WTC11 (cell line): ENCODE data around the gene COL6A3. TPM values are rescaled to one million over a fixed set of nuclear protein-coding genes. Genes with fewer than 3 reads are reported as not detected.

ENCODE experiments used
- ATAC-seq: fragments of 200-7000 bp; cut with Tn5 transposase; 2 replicates; pipeline ENCODE4 v1.10.0; 2021; ENCODE audit warnings: mild to moderate bottlenecking, moderate library complexity
- CTCF ChIA-PET: fragments of 300-600 bp; sonication (Branson Sonifier 250); formaldehyde crosslinking; loops from one replicate; lab custom pipeline; 2021; ENCODE audit warnings: antibody characterized with exemption; lab: Charles Lee
- POLR2A ChIA-PET: fragments of 350-600 bp; sonication (Branson Sonifier 250); formaldehyde crosslinking; loops from one replicate; lab custom pipeline; 2021; ENCODE audit warnings: antibody characterized with exemption; lab: Charles Lee
- DNase-seq: peaks from one replicate; pipeline ENCODE4 v3.0.0; 2021; ENCODE audit warnings: low spot score
- H3K27ac Mint-ChIP-seq: 2 replicates; pipeline ENCODE4 v1.8.0; 2021; ENCODE audit warnings: mixed read lengths
- H3K27me3 Mint-ChIP-seq: 2 replicates; pipeline ENCODE4 v1.8.0; 2021; ENCODE audit warnings: low read depth, mild to moderate bottlenecking, moderate library complexity, mixed read lengths
- H3K36me3 Mint-ChIP-seq: 2 replicates; pipeline ENCODE4 v1.8.0; 2021; ENCODE audit warnings: mixed read lengths
- H3K4me1 Mint-ChIP-seq: 2 replicates; pipeline ENCODE4 v1.8.0; 2022; ENCODE audit warnings: mixed read lengths
- H3K4me3 Mint-ChIP-seq: 2 replicates; pipeline ENCODE4 v1.8.0; 2021; ENCODE audit warnings: mild to moderate bottlenecking, moderate library complexity, mixed read lengths
- H3K9me3 Mint-ChIP-seq: 2 replicates; pipeline ENCODE4 v1.8.0; 2021; ENCODE audit warnings: mixed read lengths
- ATF6 ChIP-seq: sonication (generic); formaldehyde crosslinking; IDR thresholded peaks from 2 replicates; pipeline ENCODE4 v1.8.1; 2023; ENCODE audit warnings: mild to moderate bottlenecking, missing genetic modification reagents
- FOXP1 ChIP-seq: sonication (generic); formaldehyde crosslinking; IDR thresholded peaks from 2 replicates; pipeline ENCODE4 v1.8.0; 2022; ENCODE audit warnings: missing genetic modification reagents, mild to moderate bottlenecking, moderate library complexity, borderline replicate concordance
- GABPB1 ChIP-seq: sonication (generic); formaldehyde crosslinking; IDR thresholded peaks from 2 replicates; pipeline ENCODE4 v1.8.1; 2023; ENCODE audit warnings: mild to moderate bottlenecking, missing genetic modification reagents
- IRF2 ChIP-seq: sonication (generic); formaldehyde crosslinking; IDR thresholded peaks from 2 replicates; pipeline ENCODE4 v1.8.0; 2022; ENCODE audit warnings: low read depth, missing genetic modification reagents, borderline replicate concordance
- KAT7 ChIP-seq: sonication (generic); formaldehyde crosslinking; IDR thresholded peaks from 2 replicates; pipeline ENCODE4 v1.8.1; 2023; ENCODE audit warnings: missing genetic modification reagents, mild to moderate bottlenecking, borderline replicate concordance
- NFATC4 ChIP-seq: fragments of 250-450 bp; sonication (Bioruptor Pico); IDR thresholded peaks from 2 replicates; pipeline ENCODE4 v1.9.0; 2021; ENCODE audit warnings: mild to moderate bottlenecking
- NFYB ChIP-seq: sonication (generic); formaldehyde crosslinking; conservative IDR thresholded peaks from 2 replicates; pipeline ENCODE4 v1.8.0; 2022; ENCODE audit warnings: low read depth, missing genetic modification reagents
- NR3C1 ChIP-seq: sonication (generic); formaldehyde crosslinking; conservative IDR thresholded peaks from 2 replicates; pipeline ENCODE4 v1.8.1; 2023; ENCODE audit warnings: low read depth, mild to moderate bottlenecking, missing genetic modification reagents
- OVOL2 ChIP-seq: fragments of 250-450 bp; sonication (Bioruptor Pico); IDR thresholded peaks from 2 replicates; pipeline ENCODE4 v1.9.0; 2021; ENCODE audit warnings: mild to moderate bottlenecking, borderline replicate concordance
- SMAD3 ChIP-seq: sonication (generic); formaldehyde crosslinking; IDR thresholded peaks from 2 replicates; pipeline ENCODE4 v1.8.0; 2022; ENCODE audit warnings: missing genetic modification reagents, mild to moderate bottlenecking, borderline replicate concordance
- SMAD4 ChIP-seq: sonication (generic); formaldehyde crosslinking; IDR thresholded peaks from 2 replicates; pipeline ENCODE4 v1.8.0; 2022; ENCODE audit warnings: mild to moderate bottlenecking, missing genetic modification reagents
- SP1 ChIP-seq: sonication (generic); formaldehyde crosslinking; conservative IDR thresholded peaks from 2 replicates; pipeline ENCODE4 v1.8.1; 2022; ENCODE audit warnings: missing genetic modification reagents
- TP53 ChIP-seq: sonication (generic); formaldehyde crosslinking; IDR thresholded peaks from 2 replicates; pipeline ENCODE4 v1.8.1; 2023; ENCODE audit warnings: mild to moderate bottlenecking, missing genetic modification reagents
- USF1 ChIP-seq: sonication (generic); formaldehyde crosslinking; IDR thresholded peaks from 2 replicates; pipeline ENCODE4 v1.8.0; 2022; ENCODE audit warnings: mild to moderate bottlenecking, missing genetic modification reagents
- ZNF121 ChIP-seq: sonication (generic); formaldehyde crosslinking; IDR thresholded peaks from 2 replicates; pipeline ENCODE4 v1.8.0; 2023; ENCODE audit warnings: missing genetic modification reagents
- ZNF219 ChIP-seq: sonication (generic); formaldehyde crosslinking; IDR thresholded peaks from 2 replicates; pipeline ENCODE4 v1.8.0; 2023; ENCODE audit warnings: missing genetic modification reagents, mild to moderate bottlenecking, borderline replicate concordance
- ZNF232 ChIP-seq: sonication (generic); formaldehyde crosslinking; IDR thresholded peaks from 2 replicates; pipeline ENCODE4 v1.8.0; 2022; ENCODE audit warnings: mild to moderate bottlenecking, missing genetic modification reagents
- ZNF512 ChIP-seq: sonication (generic); formaldehyde crosslinking; IDR thresholded peaks from 2 replicates; pipeline ENCODE4 v1.8.1; 2022; ENCODE audit warnings: missing genetic modification reagents, borderline replicate concordance
- total RNA-seq: library from RNA; stranded (reverse); gene quantifications from 3 replicates; pipeline ENCODE4 v1.2.3, GENCODE V29; 2021
- TF ChIP-seq, protein P1 (sequence below): sonication (generic); formaldehyde crosslinking; conservative IDR thresholded peaks from 2 replicates; pipeline ENCODE4 v1.8.1; 2023; ENCODE audit warnings: mild to moderate bottlenecking, low read depth, missing genetic modification reagents, moderate library complexity
- TF ChIP-seq, protein P2 (sequence below): sonication (generic); formaldehyde crosslinking; IDR thresholded peaks from 2 replicates; pipeline ENCODE4 v1.8.0; 2023; ENCODE audit warnings: missing genetic modification reagents, mild to moderate bottlenecking, borderline replicate concordance

Gene COL6A3
- total RNA-seq, 1 experiment from 2014 or later, result 2.6 TPM

DNA sequence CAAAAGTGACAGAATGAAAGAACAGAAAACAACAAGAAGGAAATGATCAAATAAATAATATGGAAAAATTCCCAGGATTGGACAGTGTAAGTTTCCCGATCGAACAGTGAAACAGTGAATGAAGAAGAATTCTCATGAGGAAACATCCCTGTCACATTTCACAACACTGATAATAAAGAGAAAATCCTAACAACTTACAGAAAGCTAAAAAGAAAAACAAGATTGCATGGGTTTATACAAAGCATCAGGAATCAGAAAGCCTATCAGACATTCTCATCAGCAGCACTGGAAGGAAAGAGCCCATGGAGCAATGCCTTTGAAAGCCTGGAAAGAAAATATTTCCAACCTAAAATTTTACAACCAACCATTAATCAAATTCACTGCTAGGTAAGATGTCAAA lies 9.9 kb upstream of the COL6A3 start (continued):
- no peak for TF ChIP-seq SMAD4
- no peak for TF ChIP-seq ZNF121 (CRISPR knock-in tag)
- TF ChIP-seq, protein P1, sequence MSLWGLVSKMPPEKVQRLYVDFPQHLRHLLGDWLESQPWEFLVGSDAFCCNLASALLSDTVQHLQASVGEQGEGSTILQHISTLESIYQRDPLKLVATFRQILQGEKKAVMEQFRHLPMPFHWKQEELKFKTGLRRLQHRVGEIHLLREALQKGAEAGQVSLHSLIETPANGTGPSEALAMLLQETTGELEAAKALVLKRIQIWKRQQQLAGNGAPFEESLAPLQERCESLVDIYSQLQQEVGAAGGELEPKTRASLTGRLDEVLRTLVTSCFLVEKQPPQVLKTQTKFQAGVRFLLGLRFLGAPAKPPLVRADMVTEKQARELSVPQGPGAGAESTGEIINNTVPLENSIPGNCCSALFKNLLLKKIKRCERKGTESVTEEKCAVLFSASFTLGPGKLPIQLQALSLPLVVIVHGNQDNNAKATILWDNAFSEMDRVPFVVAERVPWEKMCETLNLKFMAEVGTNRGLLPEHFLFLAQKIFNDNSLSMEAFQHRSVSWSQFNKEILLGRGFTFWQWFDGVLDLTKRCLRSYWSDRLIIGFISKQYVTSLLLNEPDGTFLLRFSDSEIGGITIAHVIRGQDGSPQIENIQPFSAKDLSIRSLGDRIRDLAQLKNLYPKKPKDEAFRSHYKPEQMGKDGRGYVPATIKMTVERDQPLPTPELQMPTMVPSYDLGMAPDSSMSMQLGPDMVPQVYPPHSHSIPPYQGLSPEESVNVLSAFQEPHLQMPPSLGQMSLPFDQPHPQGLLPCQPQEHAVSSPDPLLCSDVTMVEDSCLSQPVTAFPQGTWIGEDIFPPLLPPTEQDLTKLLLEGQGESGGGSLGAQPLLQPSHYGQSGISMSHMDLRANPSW (CRISPR knock-in tag), result no peak
- TF ChIP-seq SMAD3 (CRISPR knock-in tag), result no peak
- TF ChIP-seq, all 79 proteins: peak for 0

DNA sequence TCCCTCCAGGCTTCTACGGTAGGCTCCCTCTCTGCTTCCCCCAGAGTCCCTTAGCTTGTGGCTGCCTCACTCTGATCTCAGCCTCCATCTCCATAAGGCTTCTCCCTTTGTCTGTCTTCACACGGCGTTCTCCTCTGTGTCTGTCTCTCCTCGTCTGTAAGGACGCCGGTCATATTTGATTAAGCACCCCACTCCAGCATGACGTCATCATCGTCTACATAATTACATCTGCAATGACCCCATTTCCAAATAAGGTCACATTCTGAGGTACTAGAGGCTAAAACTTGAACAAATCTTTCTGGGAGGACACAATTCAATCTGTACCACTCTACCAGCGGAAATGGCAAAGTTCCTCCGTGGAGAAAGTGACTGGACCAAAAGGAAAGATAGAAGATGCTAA lies 8.3 kb upstream of the COL6A3 start:
- no peak overlapping the region for H3K4me3 Mint-ChIP-seq
- DNase-seq (no peak), ATAC-seq (no peak)
- CTCF ChIA-PET, result interaction anchor here (0.6 to 4.4 kb wide), 54 partner anchors 12 to 329 kb away, joined by 3 to 92 read pairs (median 4); partner anchors contain the start of gene MLPH
- POLR2A ChIA-PET, result interaction anchor here (1.3 kb wide), 1 partner anchor 13 kb away, joined by 3 read pairs; no protein-coding TSS in a partner anchor
- no peaks in the 10 kb centered on the region for H3K9me3 Mint-ChIP-seq
- peaks cover 42% of the 10 kb centered on the region for H3K27me3 Mint-ChIP-seq
- H3K36me3 Mint-ChIP-seq, result no peaks in the 10 kb centered on the region
- no peak for TF ChIP-seq KAT7 (CRISPR knock-in tag)
- TF ChIP-seq ZNF232, result no peak
- no peak for TF ChIP-seq USF1 (CRISPR knock-in tag)
- no peak for TF ChIP-seq ZNF219
- no peak for TF ChIP-seq TP53 (CRISPR knock-in tag)
- TF ChIP-seq, protein P2, sequence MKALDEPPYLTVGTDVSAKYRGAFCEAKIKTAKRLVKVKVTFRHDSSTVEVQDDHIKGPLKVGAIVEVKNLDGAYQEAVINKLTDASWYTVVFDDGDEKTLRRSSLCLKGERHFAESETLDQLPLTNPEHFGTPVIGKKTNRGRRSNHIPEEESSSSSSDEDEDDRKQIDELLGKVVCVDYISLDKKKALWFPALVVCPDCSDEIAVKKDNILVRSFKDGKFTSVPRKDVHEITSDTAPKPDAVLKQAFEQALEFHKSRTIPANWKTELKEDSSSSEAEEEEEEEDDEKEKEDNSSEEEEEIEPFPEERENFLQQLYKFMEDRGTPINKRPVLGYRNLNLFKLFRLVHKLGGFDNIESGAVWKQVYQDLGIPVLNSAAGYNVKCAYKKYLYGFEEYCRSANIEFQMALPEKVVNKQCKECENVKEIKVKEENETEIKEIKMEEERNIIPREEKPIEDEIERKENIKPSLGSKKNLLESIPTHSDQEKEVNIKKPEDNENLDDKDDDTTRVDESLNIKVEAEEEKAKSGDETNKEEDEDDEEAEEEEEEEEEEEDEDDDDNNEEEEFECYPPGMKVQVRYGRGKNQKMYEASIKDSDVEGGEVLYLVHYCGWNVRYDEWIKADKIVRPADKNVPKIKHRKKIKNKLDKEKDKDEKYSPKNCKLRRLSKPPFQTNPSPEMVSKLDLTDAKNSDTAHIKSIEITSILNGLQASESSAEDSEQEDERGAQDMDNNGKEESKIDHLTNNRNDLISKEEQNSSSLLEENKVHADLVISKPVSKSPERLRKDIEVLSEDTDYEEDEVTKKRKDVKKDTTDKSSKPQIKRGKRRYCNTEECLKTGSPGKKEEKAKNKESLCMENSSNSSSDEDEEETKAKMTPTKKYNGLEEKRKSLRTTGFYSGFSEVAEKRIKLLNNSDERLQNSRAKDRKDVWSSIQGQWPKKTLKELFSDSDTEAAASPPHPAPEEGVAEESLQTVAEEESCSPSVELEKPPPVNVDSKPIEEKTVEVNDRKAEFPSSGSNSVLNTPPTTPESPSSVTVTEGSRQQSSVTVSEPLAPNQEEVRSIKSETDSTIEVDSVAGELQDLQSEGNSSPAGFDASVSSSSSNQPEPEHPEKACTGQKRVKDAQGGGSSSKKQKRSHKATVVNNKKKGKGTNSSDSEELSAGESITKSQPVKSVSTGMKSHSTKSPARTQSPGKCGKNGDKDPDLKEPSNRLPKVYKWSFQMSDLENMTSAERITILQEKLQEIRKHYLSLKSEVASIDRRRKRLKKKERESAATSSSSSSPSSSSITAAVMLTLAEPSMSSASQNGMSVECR (CRISPR knock-in tag), result no peak
- TF ChIP-seq ATF6 (CRISPR knock-in tag), result no peak
- TF ChIP-seq NR3C1 (CRISPR knock-in tag), result no peak
- no peak for TF ChIP-seq SP1
- TF ChIP-seq FOXP1, result no peak
- no peak for TF ChIP-seq NFYB
- TF ChIP-seq ZNF512 (CRISPR knock-in tag), result no peak
- TF ChIP-seq NFATC4, result no peak
- TF ChIP-seq IRF2 (CRISPR knock-in tag), result no peak
- no peak for TF ChIP-seq OVOL2 (CRISPR knock-in tag)
- no peak for TF ChIP-seq GABPB1 (CRISPR knock-in tag)
- H3K4me1 Mint-ChIP-seq, result peaks cover 9% of the 10 kb centered on the region
- no peak overlapping the region for H3K27ac Mint-ChIP-seq
